ENCODE data around the gene GTF2A1L. TPM values are rescaled to one million over a fixed set of nuclear protein-coding genes. Genes with fewer than 3 reads are reported as not detected.

GTF2A1L gene
- total and polyA plus RNA-seq, 10 donors: 0.06 to 4.7 (median 0.94) TPM; not detected in 1

- Histone ChIP-seq H3K4me3 (no peak overlapping the region), H3K36me3 (no peaks in the 10 kb centered on the region), H3K27me3 (replicated peaks in 1 of 7) (no peaks in the 10 kb centered on the region), H3K9me3 (no peaks in the 10 kb centered on the region), H3K27ac (peak overlapping the region in 1 of 8 donors; percentile 9), H3K4me1 (peaks cover 0 to 6% (median 0%) of the 10 kb centered on the region in 6 donors)
- intact Hi-C loops (cut with DNase I; ENCODE audit: low total_unique reads): no loop called here
- no peak for DNase-seq
- TF ChIP-seq CTCF (IDR thresholded peaks at IDR 0.05 in 8 of 11, conservative IDR thresholded peaks at IDR 0.05 in 3 of 11): no peak
- 57 to 88% (median 67%) methylated on average over 4 of the region's 4 CpGs for WGBS, 5 donors
Observed at GRCh38 chr2:48578313-48578712, 39.3 kb upstream of the GTF2A1L start.

GRCh38 chr2:48583961-48584360 is 33.7 kb upstream of the GTF2A1L start:
- no peak overlapping the region for H3K27ac ChIP-seq
- no peak for DNase-seq
- no peaks in the 10 kb centered on the region for H3K27me3 ChIP-seq (replicated peaks in 1 of 7)
- no peaks in the 10 kb centered on the region for H3K36me3 ChIP-seq
- no peak for TF ChIP-seq CTCF (IDR thresholded peaks at IDR 0.05 in 8 of 11, conservative IDR thresholded peaks at IDR 0.05 in 3 of 11)
- TF ChIP-seq POLR2AphosphoS5 (IDR thresholded peaks at IDR 0.05): no peak
- TF ChIP-seq POLR2A (IDR thresholded peaks at IDR 0.05): no peak
- H3K4me3 ChIP-seq: no peak overlapping the region
- 91 to 100% (median 93%) methylated on average over 3 of the region's 3 CpGs for WGBS, 5 donors
- H3K9me3 ChIP-seq: no peaks in the 10 kb centered on the region
- intact Hi-C loops (cut with DNase I; ENCODE audit: low total_unique reads): no loop called here
- H3K4me1 ChIP-seq: peaks cover 0 to 6% (median 0%) of the 10 kb centered on the region in 6 donors

GRCh38 chr2:48584551-48584950 is 33.1 kb upstream of the GTF2A1L start:
- Histone ChIP-seq H3K4me1 (peaks cover 0 to 11% (median 0%) of the 10 kb centered on the region in 6 donors), H3K9me3 (no peaks in the 10 kb centered on the region), H3K27ac (no peak overlapping the region), H3K4me3 (no peak overlapping the region), H3K36me3 (no peaks in the 10 kb centered on the region), H3K27me3 (replicated peaks in 1 of 7) (no peaks in the 10 kb centered on the region)
- WGBS, 5 donors: 91 to 98% (median 95%) methylated on average over 4 of the region's 4 CpGs
- intact Hi-C loops (cut with DNase I; ENCODE audit: low total_unique reads): no loop called here
- DNase-seq: no peak
- TF ChIP-seq POLR2A (IDR thresholded peaks at IDR 0.05) (no peak), POLR2AphosphoS5 (IDR thresholded peaks at IDR 0.05) (no peak), CTCF (IDR thresholded peaks at IDR 0.05 in 8 of 11, conservative IDR thresholded peaks at IDR 0.05 in 3 of 11) (no peak)

- H3K27me3 ChIP-seq (replicated peaks in 1 of 7): no peaks in the 10 kb centered on the region
- DNase-seq: no peak
- no peak overlapping the region for H3K27ac ChIP-seq
- H3K36me3 ChIP-seq: no peaks in the 10 kb centered on the region
- H3K9me3 ChIP-seq: no peaks in the 10 kb centered on the region
- peaks cover 0 to 12% (median 0%) of the 10 kb centered on the region in 6 donors for H3K4me1 ChIP-seq
- WGBS, 5 donors: 53 to 62% (median 61%) methylated on average over 4 of the region's 4 CpGs
- TF ChIP-seq POLR2AphosphoS5 (IDR thresholded peaks at IDR 0.05): no peak
- no peak for TF ChIP-seq CTCF (IDR thresholded peaks at IDR 0.05 in 8 of 11, conservative IDR thresholded peaks at IDR 0.05 in 3 of 11)
- TF ChIP-seq POLR2A (IDR thresholded peaks at IDR 0.05): no peak
- intact Hi-C loops (cut with DNase I; ENCODE audit: low total_unique reads): no loop called here
- H3K4me3 ChIP-seq: no peak overlapping the region
Observed at GRCh38 chr2:48586433-48586832, 31.2 kb upstream of the GTF2A1L start.
